ENCODE measurements around the gene CACNA1C.
A peak's percentile ranks its signal among the peaks of the same experiment; 100 is the strongest.
"Not testable (repeated sequence)": the region's sequence is repeated elsewhere in the genome, so short reads cannot be mapped to it uniquely, and the experiment has no call there.

CACNA1C gene

GRCh38 chr12:2234091-2234490 lies 181.3 kb downstream of the CACNA1C start:
- DNase-seq (ENCODE audit: low spot score), result no peak

- no peak for DNase-seq (ENCODE audit: low spot score)
These were observed 182.0 kb downstream of the CACNA1C start for GRCh38 chr12:2234646-2235350.

GRCh38 chr12:2236506-2237294 lies 183.9 kb downstream of the CACNA1C start:
- DNase-seq (ENCODE audit: low spot score), result no peak

DNA sequence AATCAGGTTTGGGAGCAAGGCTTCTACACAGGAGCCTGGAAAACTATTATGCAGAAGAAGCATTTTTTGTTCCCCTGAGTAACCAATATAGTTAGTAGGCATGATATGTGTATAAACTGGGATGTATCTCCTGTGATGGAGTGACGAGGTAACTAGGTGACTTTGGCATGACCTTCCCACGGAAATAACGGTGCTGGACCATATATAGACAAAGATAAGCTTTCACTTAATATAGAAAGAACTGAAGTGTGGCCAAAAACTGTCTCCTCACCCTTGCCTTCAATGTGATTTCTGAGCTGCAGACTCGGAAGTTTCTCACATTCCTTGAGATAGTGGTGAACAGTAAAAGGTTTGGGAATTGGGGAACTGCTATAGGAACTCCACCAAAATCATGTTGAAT lies 185.3 kb downstream of the CACNA1C start:
- no peak for DNase-seq (ENCODE audit: low spot score)

DNA sequence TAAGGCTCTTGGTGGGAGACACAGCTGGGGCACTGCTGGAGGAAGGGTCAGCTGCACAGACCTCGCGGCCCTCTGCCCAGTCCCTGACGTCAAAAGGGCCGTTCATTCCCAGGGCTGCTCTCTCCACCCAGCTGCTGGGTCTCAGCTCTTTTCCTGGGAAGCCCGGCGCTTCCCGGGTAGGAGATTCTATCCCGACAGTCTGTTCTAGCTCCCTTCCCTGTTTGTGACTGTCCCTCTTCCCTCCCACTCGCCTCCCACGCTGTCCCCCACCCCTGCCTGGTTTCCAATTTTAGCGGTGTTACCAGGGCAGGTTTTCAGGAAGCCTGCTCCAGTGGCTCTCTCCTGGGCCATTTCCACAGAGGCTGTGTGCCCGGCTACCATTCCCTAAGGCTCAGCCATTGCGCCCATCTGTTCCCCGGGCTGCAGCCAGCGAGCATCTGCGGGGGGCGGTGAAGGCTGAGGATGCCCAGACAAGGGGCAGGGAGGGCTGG lies 186.6 kb downstream of the CACNA1C start:
- no peak for DNase-seq (ENCODE audit: low spot score)

- no peak for DNase-seq (ENCODE audit: low spot score)
These were observed 187.6 kb downstream of the CACNA1C start for GRCh38 chr12:2240390-2240789.

DNA sequence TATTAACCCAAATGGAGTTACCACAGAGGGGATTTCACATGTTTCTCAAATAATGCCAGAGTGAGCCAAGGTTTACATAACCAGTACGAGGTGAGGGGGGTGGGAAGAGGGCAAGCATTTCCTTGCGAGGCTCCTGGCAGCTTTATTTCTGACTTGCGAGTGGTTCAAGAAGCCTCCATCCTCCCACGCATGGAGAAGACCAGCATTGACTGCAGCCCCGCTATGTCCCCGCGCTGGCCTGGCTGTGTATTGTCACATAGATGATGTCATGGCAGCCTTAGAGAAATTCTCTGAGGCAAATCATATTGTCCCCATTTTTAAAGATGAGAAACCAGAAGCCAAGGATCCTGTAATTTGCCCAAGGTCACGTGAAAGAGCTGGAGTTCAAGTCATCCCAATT lies 188.2 kb downstream of the CACNA1C start:
- DNase-seq (ENCODE audit: low spot score), result no peak

DNA sequence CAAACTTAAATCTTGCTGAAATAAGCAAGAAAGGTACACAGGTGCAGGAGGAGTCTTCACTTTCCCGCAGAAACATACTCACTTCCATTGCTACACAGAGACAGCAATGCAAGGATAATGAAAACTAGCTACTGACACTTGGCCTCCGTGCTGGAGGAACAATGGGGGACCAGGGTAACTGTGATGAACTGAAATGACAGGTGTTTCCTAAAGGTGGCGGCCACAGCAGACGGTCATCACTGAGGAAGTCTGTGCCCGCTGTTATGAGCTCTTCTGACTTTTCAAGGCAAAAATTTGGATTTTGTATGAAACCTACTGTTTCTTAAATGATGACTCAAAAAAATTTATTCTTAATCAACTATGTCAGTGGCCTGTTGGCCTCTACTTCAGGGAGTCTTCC lies 189.4 kb downstream of the CACNA1C start:
- no peak for DNase-seq (ENCODE audit: low spot score)

DNA sequence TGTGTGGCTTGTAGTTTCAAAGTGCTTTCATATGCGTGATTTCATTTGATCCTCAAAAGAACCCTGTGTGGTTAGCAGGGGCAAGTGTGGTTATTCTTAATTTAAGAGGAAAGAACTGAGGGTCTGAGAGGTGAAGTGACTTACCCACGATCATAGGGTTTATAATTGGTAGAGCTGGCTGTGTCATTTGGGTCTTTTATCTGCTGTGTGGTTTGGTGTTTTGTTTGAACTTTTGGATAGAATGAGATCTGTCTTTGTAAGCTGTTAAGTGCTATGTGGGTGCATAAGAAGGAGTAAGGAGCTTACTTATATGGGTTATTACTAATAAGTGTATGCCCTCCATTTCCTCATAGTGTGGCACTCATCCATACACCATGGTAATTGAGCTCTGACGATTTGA lies 190.0 kb downstream of the CACNA1C start:
- DNase-seq (ENCODE audit: low spot score), result no peak

DNA sequence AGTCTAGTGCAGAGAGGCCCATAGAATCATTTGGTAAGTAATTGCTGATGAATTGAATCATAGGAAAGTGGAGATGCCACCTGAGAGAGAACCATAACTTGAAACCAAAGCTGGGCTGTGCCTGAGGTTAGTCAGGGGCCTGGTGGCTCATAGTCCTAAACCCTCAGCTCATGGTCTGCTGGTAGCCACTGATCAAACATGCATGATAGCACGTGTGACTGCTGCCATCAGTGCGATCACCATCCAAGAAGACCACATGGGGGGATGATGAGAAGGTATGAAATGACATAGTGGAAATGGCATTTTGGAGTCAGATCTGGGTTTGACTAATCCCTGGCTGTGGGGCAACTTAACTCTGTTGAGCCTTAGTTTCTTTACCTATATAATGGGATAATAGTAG lies 190.5 kb downstream of the CACNA1C start:
- no peak for DNase-seq (ENCODE audit: low spot score)

- no peak for DNase-seq (ENCODE audit: low spot score)
These were observed 191.4 kb downstream of the CACNA1C start for GRCh38 chr12:2244013-2244861.

GRCh38 chr12:2246358-2246757 lies 193.6 kb downstream of the CACNA1C start:
- DNase-seq (ENCODE audit: low spot score), result no peak

DNA sequence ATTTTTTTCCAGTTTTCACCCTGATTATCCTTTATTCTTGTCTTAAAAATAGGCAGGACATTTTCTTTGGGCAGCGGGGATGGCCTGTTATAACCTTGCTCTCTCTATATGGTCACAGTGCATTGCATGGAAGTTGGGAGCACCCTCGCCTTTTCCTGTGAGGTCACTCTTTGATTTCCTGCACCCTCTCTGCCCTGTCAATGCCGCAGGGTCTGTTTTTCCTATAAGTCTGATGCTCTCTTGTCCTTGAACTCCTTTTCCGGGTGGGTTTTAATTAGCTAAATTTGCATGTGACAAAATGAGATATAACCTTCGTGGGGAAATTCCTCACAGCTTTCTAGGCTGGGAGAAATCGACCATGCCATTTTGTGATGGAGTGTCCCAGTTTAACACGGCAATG lies 194.3 kb downstream of the CACNA1C start:
- no peak for DNase-seq (ENCODE audit: low spot score)

GRCh38 chr12:2247596-2247995 lies 194.8 kb downstream of the CACNA1C start:
- no peak for DNase-seq (ENCODE audit: low spot score)

- DNase-seq (ENCODE audit: low spot score), result peak; percentile 12
These were observed 195.5 kb downstream of the CACNA1C start for GRCh38 chr12:2248087-2248900.

GRCh38 chr12:2248901-2249381 lies 196.2 kb downstream of the CACNA1C start:
- DNase-seq (ENCODE audit: low spot score), result no peak

GRCh38 chr12:2250797-2251196 lies 198.0 kb downstream of the CACNA1C start:
- DNase-seq (ENCODE audit: low spot score), result no peak

GRCh38 chr12:2251526-2252209 lies 198.9 kb downstream of the CACNA1C start:
- DNase-seq (ENCODE audit: low spot score), result no peak

DNA sequence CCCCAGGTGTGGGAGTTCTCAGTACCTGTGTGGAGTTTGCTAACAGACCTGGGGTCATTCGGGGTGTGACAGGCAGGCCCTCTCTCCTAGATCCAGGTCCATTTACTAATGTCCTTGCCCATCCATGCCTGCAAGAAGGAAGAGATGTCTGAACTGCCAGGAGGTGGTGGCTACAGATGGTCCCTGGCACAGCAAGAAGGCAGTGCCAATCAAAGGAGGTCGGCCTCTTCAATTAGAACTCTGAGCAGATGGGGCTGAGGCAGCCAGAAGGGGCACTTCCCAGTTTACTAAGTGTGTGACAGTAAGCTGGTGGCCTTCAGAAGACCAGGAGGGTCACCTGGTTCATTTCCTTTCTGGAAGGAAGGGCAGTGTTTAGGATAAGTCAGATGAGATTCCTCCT lies 202.5 kb downstream of the CACNA1C start:
- no peak for DNase-seq (ENCODE audit: low spot score)

GRCh38 chr12:2255731-2256130 lies 202.9 kb downstream of the CACNA1C start:
- not testable (repeated sequence) for DNase-seq (ENCODE audit: low spot score)

- DNase-seq (ENCODE audit: low spot score), result no peak
These were observed 203.7 kb downstream of the CACNA1C start for GRCh38 chr12:2256453-2256852.

Measured in HuH-7 (cell line).